Ascending aorta (tissue), 2 donors: ENCODE measurements around the gene MED23. TPM values are rescaled to one million over a fixed set of nuclear protein-coding genes. Genes with fewer than 3 reads are reported as not detected.

Experiments
- DNase-seq, 2 donors: peaks; one replicate each; pipeline ENCODE4 v3.0.0-alpha.2; 2019; ENCODE audit warnings: low spot score in 2 of 2
- H3K27ac ChIP-seq, 2 donors: fragments of 200-600 bp; sonication (generic); one replicate each; pipeline ENCODE4 v1.5.1; 2016 to 2017; ENCODE audit warnings: mild to moderate bottlenecking in 1 of 2
- H3K27me3 ChIP-seq: fragments of 200-600 bp; sonication (generic); one replicate; pipeline ENCODE4 v1.5.1; 2017
- H3K36me3 ChIP-seq, 2 donors: fragments of 200-600 bp; sonication (generic); one replicate each; pipeline ENCODE4 v1.5.1; 2016
- H3K4me1 ChIP-seq, 2 donors: fragments of 200-600 bp; sonication (generic); one replicate each; pipeline ENCODE4 v1.5.1; 2016 to 2017; ENCODE audit warnings: mild to moderate bottlenecking in 1 of 2
- H3K4me3 ChIP-seq, 2 donors: fragments of 200-600 bp; sonication (generic); one replicate each; pipeline ENCODE4 v1.5.1; 2016 to 2017; ENCODE audit warnings: mild to moderate bottlenecking in 1 of 2
- H3K9me3 ChIP-seq, 2 donors: fragments of 200-600 bp; sonication (generic); one replicate each; pipeline ENCODE4 v1.5.1; 2016
- intact Hi-C: fragments of 100-400 bp; cut with DNase I; formaldehyde crosslinking; loops from one replicate; pipeline ENCODE4 v1.15.1; 2023
- total RNA-seq: library from RNA; depleted of rRNA; stranded (reverse); fragments of >200 nt; gene quantifications from one replicate; pipeline ENCODE4 v1.1.0, GENCODE V29; 2016
- TF ChIP-seq, protein P1 (sequence below), 3 experiments: fragments of 200-600 bp in 2 of 3; fragments of 450-650 bp in 1 of 3; sonication (generic) in 2 of 3; IDR thresholded peaks; one replicate each; pipeline ENCODE4 v1.5.1; 2016 to 2019; ENCODE audit warnings: antibody characterized with exemption in 3 of 3, mild to moderate bottlenecking in 1 of 3, moderate library complexity in 1 of 3

The MED23 gene
- total RNA-seq, 1 donor from 2014 or later, result 20.4 TPM

DNA sequence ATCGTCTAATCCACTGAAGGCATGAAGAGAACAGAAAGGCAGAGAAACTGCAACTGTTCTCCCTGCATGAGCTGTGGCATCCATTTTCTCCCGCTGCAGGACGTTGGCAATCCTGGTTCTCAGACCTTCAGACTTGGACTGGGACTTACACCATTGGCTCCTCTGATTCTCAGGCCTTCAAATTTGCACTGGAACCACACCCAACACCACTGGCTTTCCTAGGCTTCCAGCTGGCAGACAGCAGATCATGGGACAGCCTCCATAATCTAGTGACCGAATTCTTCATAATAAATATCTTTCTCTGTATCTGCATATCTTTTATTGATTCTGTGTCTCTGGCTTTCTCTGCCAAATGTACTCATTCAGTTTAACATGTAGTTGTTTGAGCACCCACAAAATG is 69.1 kb downstream of the MED23 start:
- TF ChIP-seq, protein P1, sequence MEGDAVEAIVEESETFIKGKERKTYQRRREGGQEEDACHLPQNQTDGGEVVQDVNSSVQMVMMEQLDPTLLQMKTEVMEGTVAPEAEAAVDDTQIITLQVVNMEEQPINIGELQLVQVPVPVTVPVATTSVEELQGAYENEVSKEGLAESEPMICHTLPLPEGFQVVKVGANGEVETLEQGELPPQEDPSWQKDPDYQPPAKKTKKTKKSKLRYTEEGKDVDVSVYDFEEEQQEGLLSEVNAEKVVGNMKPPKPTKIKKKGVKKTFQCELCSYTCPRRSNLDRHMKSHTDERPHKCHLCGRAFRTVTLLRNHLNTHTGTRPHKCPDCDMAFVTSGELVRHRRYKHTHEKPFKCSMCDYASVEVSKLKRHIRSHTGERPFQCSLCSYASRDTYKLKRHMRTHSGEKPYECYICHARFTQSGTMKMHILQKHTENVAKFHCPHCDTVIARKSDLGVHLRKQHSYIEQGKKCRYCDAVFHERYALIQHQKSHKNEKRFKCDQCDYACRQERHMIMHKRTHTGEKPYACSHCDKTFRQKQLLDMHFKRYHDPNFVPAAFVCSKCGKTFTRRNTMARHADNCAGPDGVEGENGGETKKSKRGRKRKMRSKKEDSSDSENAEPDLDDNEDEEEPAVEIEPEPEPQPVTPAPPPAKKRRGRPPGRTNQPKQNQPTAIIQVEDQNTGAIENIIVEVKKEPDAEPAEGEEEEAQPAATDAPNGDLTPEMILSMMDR (IDR thresholded peaks at IDR 0.05), result no peak
- Histone ChIP-seq H3K9me3 (no peaks in the 10 kb centered on the region), H3K4me3 (no peak overlapping the region), H3K4me1 (no peaks in the 10 kb centered on the region), H3K27me3 (no peaks in the 10 kb centered on the region), H3K36me3 (no peaks in the 10 kb centered on the region), H3K27ac (no peak overlapping the region)
- DNase-seq, result no peak
- intact Hi-C loops, result no loop called here

DNA sequence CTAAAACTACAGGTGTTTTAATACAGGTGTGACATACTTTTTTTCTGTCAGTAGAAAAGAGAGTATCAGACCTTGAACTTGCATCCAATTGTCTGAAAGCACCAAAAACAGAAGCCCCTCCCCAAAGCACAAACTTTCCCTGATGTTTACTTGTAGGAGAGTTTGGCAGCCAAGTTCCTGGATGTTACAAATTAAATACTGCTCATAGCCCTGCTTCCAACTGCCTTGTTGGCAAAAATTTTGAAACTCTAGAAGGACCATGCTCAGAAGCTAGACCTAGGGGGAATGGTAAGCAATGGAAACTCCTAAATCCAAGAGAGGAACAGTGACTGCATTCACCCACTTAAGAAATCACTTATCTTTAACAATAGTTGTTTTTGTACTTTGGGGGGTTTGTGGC is 72.0 kb downstream of the MED23 start:
- Histone ChIP-seq H3K4me1 (no peaks in the 10 kb centered on the region), H3K36me3 (no peaks in the 10 kb centered on the region), H3K9me3 (no peaks in the 10 kb centered on the region), H3K27me3 (no peaks in the 10 kb centered on the region), H3K27ac (no peak overlapping the region), H3K4me3 (no peak overlapping the region)
- DNase-seq, result no peak
- TF ChIP-seq, protein P1 (IDR thresholded peaks at IDR 0.05), result no peak
- intact Hi-C loops, result no loop called here

DNA sequence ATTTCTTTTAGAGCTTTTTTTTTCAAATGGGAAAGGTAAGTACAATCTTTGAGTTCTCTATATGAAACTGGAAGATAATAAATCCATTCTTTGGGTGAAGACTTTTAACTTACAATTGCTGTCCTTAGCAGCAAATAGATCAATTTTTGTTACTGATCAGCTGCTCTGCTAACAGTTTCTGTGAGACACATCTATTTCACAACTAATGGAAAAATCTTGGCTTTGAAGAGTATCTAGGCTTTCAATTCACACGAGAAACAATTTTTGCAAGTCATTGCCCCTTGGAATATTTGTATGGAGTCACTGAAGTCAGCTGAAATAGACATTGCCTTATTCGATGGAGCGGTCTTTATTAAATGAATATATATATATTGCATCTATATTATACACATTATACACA is 75.5 kb downstream of the MED23 start:
- Histone ChIP-seq H3K27me3 (no peaks in the 10 kb centered on the region), H3K27ac (no peak overlapping the region), H3K4me3 (no peak overlapping the region), H3K4me1 (no peaks in the 10 kb centered on the region), H3K9me3 (no peaks in the 10 kb centered on the region), H3K36me3 (no peaks in the 10 kb centered on the region)
- intact Hi-C loops, result no loop called here
- DNase-seq, result no peak
- TF ChIP-seq, protein P1 (IDR thresholded peaks at IDR 0.05), result no peak

DNA sequence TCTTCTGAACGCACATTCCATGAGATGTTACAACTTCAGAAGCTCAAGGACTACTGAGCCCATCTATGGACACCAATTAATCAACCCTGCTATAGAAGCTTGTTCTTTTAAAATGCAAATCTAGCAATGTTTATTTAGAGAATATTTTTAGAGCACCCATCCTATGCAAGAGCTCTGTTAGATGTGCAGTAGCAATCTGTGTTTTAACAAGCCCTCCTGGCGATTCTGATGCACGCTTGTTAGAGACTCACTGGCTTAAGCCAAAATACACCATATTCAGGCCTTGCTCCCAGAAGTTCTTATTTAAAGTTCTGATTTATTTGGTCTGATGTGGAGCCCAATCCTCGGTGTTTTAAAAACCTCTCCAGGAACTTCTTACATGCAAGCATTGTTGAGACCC is 76.1 kb downstream of the MED23 start:
- Histone ChIP-seq H3K27ac (no peak overlapping the region), H3K9me3 (no peaks in the 10 kb centered on the region), H3K36me3 (no peaks in the 10 kb centered on the region), H3K4me3 (no peak overlapping the region), H3K4me1 (no peaks in the 10 kb centered on the region), H3K27me3 (no peaks in the 10 kb centered on the region)
- TF ChIP-seq, protein P1 (IDR thresholded peaks at IDR 0.05), result no peak
- intact Hi-C loops, result no loop called here
- no peak for DNase-seq

DNA sequence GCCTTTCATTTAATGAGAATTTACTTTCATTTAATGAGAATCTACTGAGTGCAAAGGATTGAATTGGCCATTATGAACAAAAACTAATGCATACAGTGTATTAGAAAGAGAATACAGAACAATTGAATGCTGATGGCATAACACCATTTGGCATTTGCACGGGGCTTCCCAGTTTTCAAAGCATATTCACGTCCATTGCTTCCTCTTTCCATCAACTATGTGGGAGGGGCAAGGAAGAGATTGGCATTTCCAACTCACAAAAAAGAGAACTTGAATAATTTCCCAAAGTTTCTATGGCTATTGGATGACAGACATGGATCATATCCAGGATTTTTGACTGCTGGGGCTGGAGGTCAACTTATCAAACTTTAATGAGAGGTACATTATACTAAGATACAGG is 78.2 kb downstream of the MED23 start:
- intact Hi-C loops, result no loop called here
- no peaks in the 10 kb centered on the region for H3K27me3 ChIP-seq
- no peak for DNase-seq
- H3K36me3 ChIP-seq, result no peaks in the 10 kb centered on the region
- no peak overlapping the region for H3K27ac ChIP-seq
- no peaks in the 10 kb centered on the region for H3K9me3 ChIP-seq
- TF ChIP-seq, protein P1 (IDR thresholded peaks at IDR 0.05), result no peak
- no peaks in the 10 kb centered on the region for H3K4me1 ChIP-seq
- H3K4me3 ChIP-seq, result no peak overlapping the region

DNA sequence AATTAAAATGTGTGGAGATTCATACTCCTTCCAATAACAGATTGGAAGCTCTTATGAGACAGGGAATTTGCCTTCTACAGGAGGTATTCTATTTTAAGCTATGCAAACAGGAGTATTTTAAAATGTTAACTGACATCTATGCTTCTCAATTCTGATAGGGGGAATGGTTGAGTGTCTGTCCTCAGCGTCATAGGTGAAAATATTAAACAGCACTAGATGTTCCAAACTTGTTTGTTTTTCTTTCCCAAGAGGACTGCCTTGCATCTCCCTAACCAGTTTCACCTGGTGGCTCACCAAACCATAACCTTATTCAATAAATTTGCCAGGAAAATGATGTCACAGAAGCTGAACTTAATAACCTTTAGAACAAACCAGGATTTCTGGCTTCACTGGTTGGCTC is 79.6 kb downstream of the MED23 start:
- no peak for DNase-seq
- intact Hi-C loops, result no loop called here
- TF ChIP-seq, protein P1 (IDR thresholded peaks at IDR 0.05), result no peak
- Histone ChIP-seq H3K27ac (no peak overlapping the region), H3K9me3 (no peaks in the 10 kb centered on the region), H3K4me3 (no peak overlapping the region), H3K4me1 (no peaks in the 10 kb centered on the region), H3K27me3 (no peaks in the 10 kb centered on the region), H3K36me3 (no peaks in the 10 kb centered on the region)
